Upper lobe of right lung (tissue), 1 donor: ENCODE measurements around the gene LRRFIP2. TPM values are rescaled to one million over a fixed set of nuclear protein-coding genes. Genes with fewer than 3 reads are reported as not detected.

Experiments
- ATAC-seq: fragments of 200-7000 bp; cut with Tn5 transposase; one replicate; pipeline ENCODE4 v1.9.1; 2020; ENCODE audit warnings: mild to moderate bottlenecking, moderate library complexity
- DNase-seq: peaks from one replicate; pipeline ENCODE4 v3.0.0-alpha.2; 2020
- H3K27ac ChIP-seq: fragments of 200-600 bp; one replicate; pipeline ENCODE4 v1.8.0; 2022
- H3K27me3 ChIP-seq: fragments of 200-600 bp; one replicate; pipeline ENCODE4 v1.8.0; 2022; ENCODE audit warnings: mild to moderate bottlenecking
- H3K36me3 ChIP-seq: fragments of 200-600 bp; one replicate; pipeline ENCODE4 v1.8.0; 2022
- H3K4me1 ChIP-seq: fragments of 200-600 bp; one replicate; pipeline ENCODE4 v1.8.0; 2022
- H3K4me3 ChIP-seq: fragments of 200-600 bp; one replicate; pipeline ENCODE4 v1.8.0; 2022; ENCODE audit warnings: mild to moderate bottlenecking
- H3K9me3 ChIP-seq: fragments of 200-600 bp; one replicate; pipeline ENCODE4 v1.8.0; 2022
- CTCF ChIP-seq: fragments of 200-600 bp; IDR thresholded peaks from one replicate; pipeline ENCODE4 v1.8.0; 2022; ENCODE audit warnings: antibody characterized with exemption
- intact Hi-C: fragments of 100-400 bp; cut with DNase I; formaldehyde crosslinking; loops from one replicate; pipeline ENCODE4 v1.11.0; 2022
- total RNA-seq: library from RNA; stranded (reverse); fragmentation: NEBNext Ultra II Directional; extraction: Animal tissue kit (Norgen Biotek cat#: 25700); gene quantifications from one replicate; pipeline ENCODE4 v1.2.1, GENCODE V29; 2021
- donor health status: DM: no; HTN: yes; CAD: no; lungs with severe emphysema.

LRRFIP2 gene
- total RNA-seq, 1 donor from 2014 or later = 50.3 TPM

- intact Hi-C loops = no loop called here
- Histone ChIP-seq H3K27ac (no peak overlapping the region), H3K27me3 (no peaks in the 10 kb centered on the region), H3K9me3 (no peaks in the 10 kb centered on the region), H3K36me3 (no peaks in the 10 kb centered on the region), H3K4me1 (no peaks in the 10 kb centered on the region), H3K4me3 (no peak overlapping the region)
- no peak for ATAC-seq
- no peak for TF ChIP-seq CTCF
- no peak for DNase-seq
Observed at GRCh38 chr3:37107846-37108245, 66.5 kb downstream of the LRRFIP2 start.

GRCh38 chr3:37103103-37103808 lies 71.1 kb downstream of the LRRFIP2 start:
- H3K27ac ChIP-seq = no peak overlapping the region
- no peaks in the 10 kb centered on the region for H3K9me3 ChIP-seq
- no peaks in the 10 kb centered on the region for H3K36me3 ChIP-seq
- no peaks in the 10 kb centered on the region for H3K4me1 ChIP-seq
- no peak for TF ChIP-seq CTCF
- H3K4me3 ChIP-seq = no peak overlapping the region
- DNase-seq (no peak), ATAC-seq (no peak)
- H3K27me3 ChIP-seq = no peaks in the 10 kb centered on the region
- intact Hi-C loops = no loop called here

GRCh38 chr3:37100411-37100810 lies 74.0 kb downstream of the LRRFIP2 start:
- ATAC-seq (no peak), DNase-seq (no peak)
- H3K36me3 ChIP-seq = peaks cover 4% of the 10 kb centered on the region
- no peaks in the 10 kb centered on the region for H3K27me3 ChIP-seq
- intact Hi-C loops = no loop called here
- H3K27ac ChIP-seq = no peak overlapping the region
- peaks cover 7% of the 10 kb centered on the region for H3K4me1 ChIP-seq
- no peak overlapping the region for H3K4me3 ChIP-seq
- no peak for TF ChIP-seq CTCF
- H3K9me3 ChIP-seq = no peaks in the 10 kb centered on the region

GRCh38 chr3:37099469-37099868 lies 74.9 kb downstream of the LRRFIP2 start:
- ATAC-seq (no peak), DNase-seq (no peak)
- intact Hi-C loops = no loop called here
- H3K36me3 ChIP-seq = peaks cover 5% of the 10 kb centered on the region
- H3K27me3 ChIP-seq = no peaks in the 10 kb centered on the region
- peaks cover 7% of the 10 kb centered on the region for H3K4me1 ChIP-seq
- H3K27ac ChIP-seq = no peak overlapping the region
- no peak for TF ChIP-seq CTCF
- H3K4me3 ChIP-seq = no peak overlapping the region
- H3K9me3 ChIP-seq = no peaks in the 10 kb centered on the region

- Histone ChIP-seq H3K27ac (no peak overlapping the region), H3K4me1 (peaks cover 7% of the 10 kb centered on the region), H3K9me3 (no peaks in the 10 kb centered on the region), H3K27me3 (no peaks in the 10 kb centered on the region), H3K4me3 (no peak overlapping the region), H3K36me3 (peaks cover 5% of the 10 kb centered on the region)
- intact Hi-C loops = no loop called here
- no peak for TF ChIP-seq CTCF
- DNase-seq (no peak), ATAC-seq (no peak)
Observed at GRCh38 chr3:37098884-37099283, 75.5 kb downstream of the LRRFIP2 start.

- no peak for TF ChIP-seq CTCF
- H3K27ac ChIP-seq = no peak overlapping the region
- peaks cover 7% of the 10 kb centered on the region for H3K4me1 ChIP-seq
- intact Hi-C loops = no loop called here
- DNase-seq (no peak), ATAC-seq (no peak)
- peaks cover 5% of the 10 kb centered on the region for H3K36me3 ChIP-seq
- no peaks in the 10 kb centered on the region for H3K27me3 ChIP-seq
- no peaks in the 10 kb centered on the region for H3K9me3 ChIP-seq
- no peak overlapping the region for H3K4me3 ChIP-seq
Observed at GRCh38 chr3:37097776-37098175, 76.6 kb downstream of the LRRFIP2 start.
